Stimulated activated CD4-positive, alpha-beta T cell treated with anti-CD3 and anti-CD28 coated beads, Interleukin-4, amount 100 ng/mL, for 48 hours (primary cell): ENCODE data around the gene FAM168B.

Source experiments
- DNase-seq, 2 donors: peaks; one replicate each; pipeline ENCODE4 v3.0.0-alpha.2; 2020; ENCODE audit warnings: low read depth in 2 of 2

Gene FAM168B

DNA sequence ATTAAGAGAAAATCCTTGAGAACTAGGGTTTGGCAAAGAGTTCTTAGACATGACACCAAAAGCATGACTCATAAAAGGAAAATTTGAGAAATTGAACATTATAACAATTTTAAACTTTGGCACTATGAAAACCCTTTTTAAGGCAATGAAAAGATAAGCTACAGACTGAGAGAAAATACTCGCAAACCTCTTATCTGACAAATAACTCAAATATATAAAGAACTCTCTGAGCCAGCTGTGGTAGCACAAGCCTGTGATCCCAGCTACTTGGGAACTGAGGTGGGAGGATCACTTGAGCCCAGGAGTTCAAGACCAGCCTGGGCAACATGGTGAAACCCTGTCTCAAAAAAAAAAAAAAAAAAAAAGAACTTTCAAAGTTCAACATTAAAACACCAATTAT lies 70.5 kb downstream of the FAM168B start:
- DNase-seq = no peak

DNA sequence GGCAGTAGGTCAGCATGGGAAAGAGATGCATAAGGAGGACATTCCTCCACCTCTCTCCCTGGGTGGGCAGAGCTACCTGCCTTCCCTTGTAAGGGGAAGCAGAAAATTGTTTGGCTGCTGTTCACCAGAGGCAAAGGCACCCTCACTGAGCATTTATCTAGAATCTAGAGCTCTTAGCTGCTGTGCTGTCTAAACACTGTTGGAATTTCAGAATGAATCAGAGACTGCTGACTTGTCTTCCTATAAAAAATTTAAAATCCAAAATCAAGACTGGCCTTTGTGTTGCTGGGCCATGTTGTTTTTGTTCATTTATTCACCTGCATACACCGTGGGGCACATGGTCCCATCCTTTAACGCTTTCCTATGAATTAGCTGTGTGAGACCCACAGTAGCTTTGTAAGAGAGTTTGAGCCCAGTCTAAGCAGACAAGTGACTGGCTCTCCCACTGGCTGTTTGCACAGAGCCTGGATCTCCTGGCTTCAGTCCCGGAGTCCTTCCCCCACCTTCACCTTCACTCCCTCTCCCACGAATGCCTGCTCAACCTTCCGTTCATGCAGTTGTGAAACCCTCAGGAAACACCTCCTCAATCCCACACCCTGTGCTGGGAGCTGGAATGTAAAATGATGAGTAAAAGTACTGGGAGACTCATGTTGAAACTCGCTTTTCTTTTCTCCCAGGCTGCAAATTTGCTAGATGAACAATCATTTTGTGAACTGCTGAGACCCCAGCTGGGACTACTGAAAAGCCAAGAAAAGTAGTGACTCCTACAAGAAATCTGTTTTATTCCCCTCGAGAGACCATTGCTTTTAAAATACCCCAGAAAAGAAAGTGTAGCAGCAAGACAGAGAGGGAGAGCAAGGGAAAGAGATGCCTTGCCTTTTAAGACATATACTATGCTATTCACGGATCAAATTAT lies 76.2 kb downstream of the FAM168B start:
- no peak for DNase-seq

DNA sequence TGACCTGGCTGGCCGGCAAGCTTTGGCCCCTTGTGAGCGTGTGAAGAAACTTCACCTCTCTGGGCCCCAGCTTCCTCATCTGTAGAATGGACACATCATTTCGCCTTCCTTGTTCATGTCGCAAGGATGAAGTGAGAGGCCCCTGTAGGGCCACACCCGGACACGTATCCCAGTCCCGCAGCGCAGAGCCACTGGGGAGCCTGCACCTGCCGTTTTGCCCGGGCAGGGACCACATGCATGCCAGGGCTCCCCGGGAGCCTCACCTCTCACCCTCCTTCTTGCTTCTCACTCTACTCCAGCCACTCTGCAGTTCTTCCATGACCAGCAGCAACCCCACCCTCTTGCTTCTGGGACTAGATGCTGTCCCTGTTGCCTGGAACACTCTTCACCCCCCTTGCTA lies 77.5 kb downstream of the FAM168B start:
- no peak for DNase-seq

GRCh38 chr2:131014141-131014540 lies 79.1 kb downstream of the FAM168B start:
- no peak for DNase-seq

DNA sequence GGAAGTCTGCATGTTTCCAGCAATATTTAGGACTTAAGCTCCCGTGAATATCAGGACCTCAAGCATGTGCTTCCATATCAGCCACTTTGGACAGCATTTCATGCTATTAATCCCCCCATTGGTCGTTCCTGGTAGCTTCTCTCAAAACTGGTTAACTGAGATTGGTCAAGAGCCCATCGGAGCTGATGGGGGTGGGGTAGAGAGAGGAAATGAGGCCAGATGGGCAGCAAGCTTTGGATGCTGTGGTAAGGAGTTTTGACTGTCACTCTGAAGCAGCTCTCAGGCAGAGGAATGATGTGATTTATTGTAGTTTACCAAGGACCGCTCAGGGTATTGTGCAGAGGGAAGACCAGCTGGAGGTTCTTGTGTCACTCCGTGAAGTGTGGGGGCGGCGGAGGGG lies 81.8 kb downstream of the FAM168B start:
- DNase-seq = no peak

DNA sequence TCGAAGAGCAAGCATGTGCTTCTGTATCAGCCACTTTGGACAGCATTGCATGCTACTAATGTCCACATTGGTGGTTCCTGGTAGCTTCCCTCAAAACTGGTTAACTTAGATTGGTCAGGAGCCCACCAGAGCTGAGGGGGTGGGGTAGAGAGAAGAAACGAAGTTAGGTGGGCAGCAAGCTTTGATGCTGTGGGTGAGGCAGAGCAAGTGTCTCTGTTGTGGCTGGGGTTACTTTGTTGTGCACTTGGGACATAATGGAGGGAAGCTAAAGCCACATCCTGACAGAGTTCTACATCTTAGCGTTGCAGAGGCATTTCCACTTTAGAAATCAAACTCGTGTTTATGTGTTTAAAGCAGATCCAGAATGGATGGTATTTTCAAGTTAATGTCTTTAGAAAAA lies 82.7 kb downstream of the FAM168B start:
- DNase-seq = no peak

DNA sequence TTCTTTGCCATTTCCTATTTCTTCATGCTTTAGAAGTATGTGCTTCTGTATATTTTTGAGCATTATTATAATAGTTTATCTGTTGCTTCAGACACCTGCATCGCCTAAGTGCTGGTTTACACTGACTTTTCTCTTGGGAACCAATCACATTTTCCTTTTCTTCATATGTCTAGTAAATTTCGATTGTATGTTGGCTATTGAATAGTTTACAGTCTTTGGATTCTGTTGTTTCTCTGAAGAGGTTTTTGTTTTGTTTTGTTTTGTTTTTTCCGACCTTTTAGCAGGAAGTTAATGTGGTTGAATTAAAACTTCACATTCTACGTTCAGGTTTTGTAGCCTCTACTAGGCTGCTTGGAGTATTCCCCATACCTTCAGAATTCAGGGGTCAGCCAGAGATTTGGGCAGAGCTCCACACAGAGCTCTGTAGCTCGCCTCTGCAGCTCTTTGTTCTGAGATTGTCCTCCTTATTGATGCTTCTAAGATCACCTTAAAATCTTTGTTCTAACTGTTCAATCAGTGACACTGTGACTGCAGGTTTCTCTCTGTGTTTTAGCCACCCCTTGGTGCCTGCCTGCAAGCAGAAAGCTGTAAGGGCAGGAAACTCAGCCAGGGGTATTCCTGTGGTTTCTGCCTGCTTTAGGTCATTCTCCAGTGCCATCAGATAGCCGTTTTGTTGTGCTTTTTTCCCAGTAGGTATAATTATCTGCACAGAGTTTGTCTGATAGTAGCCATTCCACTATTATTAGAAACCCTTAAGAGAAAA lies 83.4 kb downstream of the FAM168B start:
- DNase-seq = no peak

DNA sequence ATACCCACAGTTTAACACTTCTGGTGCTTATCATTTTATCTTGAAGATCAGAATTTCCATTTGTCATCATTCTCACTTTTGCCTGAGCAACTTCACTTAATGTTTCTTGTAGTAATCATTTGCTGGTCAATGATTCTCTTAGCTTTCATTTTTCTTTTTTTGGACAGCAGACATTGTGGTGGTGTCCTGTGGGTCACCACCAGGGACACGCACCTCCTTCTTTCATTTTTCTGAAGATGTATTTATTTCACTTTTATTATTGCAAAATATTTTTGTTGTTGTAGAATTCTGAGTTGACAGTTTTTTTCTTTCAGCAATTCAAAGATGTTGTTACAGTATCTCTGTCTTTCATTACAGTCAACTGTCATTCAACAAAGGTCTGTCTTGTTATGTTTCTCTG lies 84.3 kb downstream of the FAM168B start:
- no peak for DNase-seq

GRCh38 chr2:131006561-131006960 lies 86.7 kb downstream of the FAM168B start:
- no peak for DNase-seq

- no peak for DNase-seq
Measured at GRCh38 chr2:131005216-131005935, 87.9 kb downstream of the FAM168B start.

DNA sequence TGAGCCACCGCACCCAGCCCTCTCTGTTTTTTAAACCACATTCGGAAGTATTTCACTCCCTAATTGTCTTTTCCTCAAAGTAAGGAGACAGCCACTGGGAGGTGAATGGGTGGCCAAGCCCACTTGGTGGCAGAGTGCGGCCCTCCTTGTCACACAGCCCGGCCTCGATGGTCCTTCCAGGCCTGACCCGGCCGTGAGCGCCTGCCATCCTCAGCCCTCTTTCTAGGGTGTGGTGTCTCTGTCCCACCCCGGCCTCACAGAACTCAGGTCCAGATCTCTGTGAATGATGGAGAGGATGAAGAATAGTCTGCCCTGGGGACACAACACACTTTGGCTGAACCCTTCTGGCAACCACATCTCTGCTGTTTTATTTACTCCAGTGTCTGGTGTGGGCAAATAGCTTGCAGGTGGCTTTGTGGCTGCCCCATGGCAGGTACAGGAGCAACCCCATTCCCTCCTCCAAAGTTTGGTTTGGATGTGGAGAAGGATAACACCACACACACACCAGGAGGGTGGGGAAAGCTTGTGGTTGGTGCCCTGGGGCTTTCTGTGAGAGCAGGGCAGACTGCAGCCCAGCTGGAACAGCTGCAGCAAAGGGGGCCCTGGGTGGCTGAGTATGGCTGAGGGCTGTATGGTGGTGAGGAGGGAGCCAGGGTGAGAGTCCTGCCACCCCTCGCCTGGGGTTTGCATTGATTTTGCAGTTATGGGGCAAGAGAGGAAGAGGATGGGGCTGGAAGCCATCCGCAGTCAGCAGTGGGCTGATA lies 88.6 kb downstream of the FAM168B start:
- DNase-seq = no peak

DNA sequence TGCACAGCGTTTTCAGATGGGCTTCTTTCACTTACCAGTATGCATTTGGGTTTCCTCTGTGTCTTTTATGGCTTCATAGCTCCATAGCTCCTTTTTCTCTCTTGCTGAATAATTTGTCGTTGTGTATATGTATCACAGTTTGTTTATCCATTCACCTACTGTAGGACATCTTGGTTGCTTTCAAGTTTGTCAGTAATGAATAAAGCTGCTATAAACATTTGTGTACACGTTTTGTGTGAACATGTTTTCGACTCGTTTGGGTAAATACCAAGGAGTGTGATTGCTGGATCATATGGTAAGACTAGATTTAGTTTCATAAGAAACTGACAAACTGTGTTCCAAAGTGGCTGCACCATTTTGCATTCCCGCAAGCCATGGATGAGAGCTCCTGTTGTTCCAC lies 94.7 kb downstream of the FAM168B start:
- DNase-seq = no peak
